ENCODE measurements around the gene GJA5. TPM values are rescaled to one million over a fixed set of nuclear protein-coding genes. Genes with fewer than 3 reads are reported as not detected.
"Not testable (repeated sequence)": the region's sequence is repeated elsewhere in the genome, so short reads cannot be mapped to it uniquely, and the experiment has no call there.

GJA5 gene
- total RNA-seq, 2 donors from 2014 or later, result not detected

DNA sequence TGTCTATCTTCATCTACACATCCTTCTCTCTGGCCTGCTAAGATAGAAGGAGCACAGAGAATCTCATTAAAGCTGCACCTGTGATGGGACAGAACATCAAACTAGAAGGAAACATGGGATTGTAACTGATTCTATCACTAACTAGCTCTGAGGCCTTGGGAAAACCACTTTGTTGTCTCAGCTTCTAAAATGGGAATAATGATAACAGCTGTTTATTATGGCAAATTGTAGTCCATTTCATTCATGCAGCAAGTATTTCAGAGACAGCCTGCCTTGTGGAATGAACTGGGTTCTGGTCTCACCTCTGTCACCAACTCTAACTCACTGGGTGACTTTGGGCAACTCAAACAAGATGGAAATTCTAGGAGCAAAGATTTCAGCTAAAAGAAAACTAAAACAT is 12.4 kb downstream of the GJA5 start:
- no peak for ATAC-seq

DNA sequence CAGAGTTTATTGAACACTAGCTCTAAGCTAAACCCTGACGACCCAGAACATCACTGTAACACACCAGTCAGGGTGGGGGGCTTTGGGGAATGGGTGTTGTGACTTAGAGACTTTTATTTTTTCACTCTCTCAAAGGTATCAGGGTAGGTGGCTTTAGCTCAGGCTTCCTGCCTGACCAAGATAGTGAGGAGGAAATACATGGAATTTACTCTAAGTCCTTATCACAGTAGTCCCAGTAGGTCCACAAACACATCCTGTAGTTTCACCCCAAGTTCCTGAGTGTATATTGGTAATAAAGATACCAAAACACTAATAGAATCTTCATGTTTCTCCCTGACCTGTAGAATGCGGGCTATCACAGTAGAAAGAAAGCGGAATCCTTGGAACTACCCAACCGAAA is 15.1 kb downstream of the GJA5 start:
- no peak for ATAC-seq
- no peaks in the 10 kb centered on the region for H3K36me3 Mint-ChIP-seq
- no peak overlapping the region for H3K27ac Mint-ChIP-seq
- H3K9me3 Mint-ChIP-seq, result no peaks in the 10 kb centered on the region
- DNase-seq (ENCODE audit: low spot score in 2 of 2), result no peak

More for the DNA sequence above, 12.4 kb downstream of the GJA5 start:
- H3K27ac Mint-ChIP-seq, result no peak overlapping the region
- no peaks in the 10 kb centered on the region for H3K9me3 Mint-ChIP-seq
- H3K36me3 Mint-ChIP-seq, result no peaks in the 10 kb centered on the region
- no peak for DNase-seq (ENCODE audit: low spot score in 2 of 2)

- H3K9me3 Mint-ChIP-seq, result no peaks in the 10 kb centered on the region
- DNase-seq (ENCODE audit: low spot score in 2 of 2) (no peak), ATAC-seq (no peak)
- H3K27ac Mint-ChIP-seq, result no peak overlapping the region
- H3K36me3 Mint-ChIP-seq, result no peaks in the 10 kb centered on the region
Measured at GRCh38 chr1:147741065-147741464, 19.3 kb downstream of the GJA5 start.

GRCh38 chr1:147740391-147740790 is 20.0 kb downstream of the GJA5 start:
- ATAC-seq (no peak), DNase-seq (ENCODE audit: low spot score in 2 of 2) (no peak)
- no peak overlapping the region for H3K27ac Mint-ChIP-seq
- no peaks in the 10 kb centered on the region for H3K9me3 Mint-ChIP-seq
- no peaks in the 10 kb centered on the region for H3K36me3 Mint-ChIP-seq

GRCh38 chr1:147738739-147739476 is 21.5 kb downstream of the GJA5 start:
- ATAC-seq (no peak), DNase-seq (ENCODE audit: low spot score in 2 of 2) (no peak)
- no peak overlapping the region for H3K27ac Mint-ChIP-seq
- no peaks in the 10 kb centered on the region for H3K9me3 Mint-ChIP-seq
- H3K36me3 Mint-ChIP-seq, result no peaks in the 10 kb centered on the region

DNA sequence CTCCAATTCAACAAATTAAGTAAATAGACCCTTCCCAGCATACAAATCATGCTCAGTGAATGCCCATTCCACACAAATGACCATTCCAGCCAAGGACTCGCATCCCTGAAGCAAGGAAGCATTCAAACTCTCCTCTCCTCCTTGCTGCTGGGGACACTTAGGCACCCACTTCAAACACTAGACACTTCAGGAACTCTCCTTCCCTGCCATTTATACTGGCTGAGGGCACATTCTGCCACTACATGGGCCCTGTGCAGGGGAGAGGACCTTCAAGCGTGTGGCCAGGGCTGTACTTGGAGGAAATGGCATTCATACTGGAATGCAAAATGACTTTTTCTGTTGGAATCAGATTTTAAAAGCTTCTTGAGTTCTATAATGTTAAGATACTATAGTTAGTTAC is 22.3 kb downstream of the GJA5 start:
- H3K36me3 Mint-ChIP-seq, result no peaks in the 10 kb centered on the region
- no peaks in the 10 kb centered on the region for H3K9me3 Mint-ChIP-seq
- ATAC-seq (no peak), DNase-seq (ENCODE audit: low spot score in 2 of 2) (no peak)
- H3K27ac Mint-ChIP-seq, result no peak overlapping the region

GRCh38 chr1:147736883-147737282 is 23.5 kb downstream of the GJA5 start:
- Mint-ChIP-seq H3K9me3 (no peaks in the 10 kb centered on the region), H3K36me3 (no peaks in the 10 kb centered on the region), H3K27ac (no peak overlapping the region)
- DNase-seq (ENCODE audit: low spot score in 2 of 2) (no peak), ATAC-seq (no peak)

GRCh38 chr1:147735423-147735822 is 25.0 kb downstream of the GJA5 start:
- Mint-ChIP-seq H3K9me3 (no peaks in the 10 kb centered on the region), H3K27ac (no peak overlapping the region), H3K36me3 (no peaks in the 10 kb centered on the region)
- DNase-seq (ENCODE audit: low spot score in 2 of 2) (no peak), ATAC-seq (no peak)

DNA sequence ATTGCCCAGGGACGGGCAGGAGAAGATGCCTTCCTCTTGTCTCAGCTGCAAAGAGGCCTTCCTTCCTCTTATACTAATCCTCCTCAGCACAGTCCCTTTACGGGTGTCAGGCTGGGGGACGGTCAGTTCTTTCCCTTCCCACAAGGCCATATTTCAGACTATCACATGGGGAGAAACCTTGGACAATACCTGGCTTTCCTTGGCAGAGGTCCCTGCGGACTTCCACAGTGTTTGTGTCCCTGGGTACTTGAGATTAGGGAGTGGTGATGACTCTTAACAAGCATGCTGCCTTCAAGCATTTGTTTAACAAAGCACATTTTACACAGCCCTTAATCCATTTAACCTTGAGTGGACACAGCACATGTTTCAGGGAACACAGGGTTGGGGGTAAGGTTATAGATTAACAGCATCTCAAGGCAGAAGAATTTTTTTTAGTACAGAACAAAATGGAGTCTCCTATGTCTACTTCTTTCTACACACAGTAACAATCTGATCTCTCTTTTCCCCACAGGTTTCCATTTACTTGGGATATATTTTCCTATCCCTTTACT is 26.0 kb downstream of the GJA5 start:
- not testable (repeated sequence) for H3K9me3 Mint-ChIP-seq; H3K36me3 Mint-ChIP-seq; H3K27ac Mint-ChIP-seq; ATAC-seq; DNase-seq (ENCODE audit: low spot score in 2 of 2)

DNA sequence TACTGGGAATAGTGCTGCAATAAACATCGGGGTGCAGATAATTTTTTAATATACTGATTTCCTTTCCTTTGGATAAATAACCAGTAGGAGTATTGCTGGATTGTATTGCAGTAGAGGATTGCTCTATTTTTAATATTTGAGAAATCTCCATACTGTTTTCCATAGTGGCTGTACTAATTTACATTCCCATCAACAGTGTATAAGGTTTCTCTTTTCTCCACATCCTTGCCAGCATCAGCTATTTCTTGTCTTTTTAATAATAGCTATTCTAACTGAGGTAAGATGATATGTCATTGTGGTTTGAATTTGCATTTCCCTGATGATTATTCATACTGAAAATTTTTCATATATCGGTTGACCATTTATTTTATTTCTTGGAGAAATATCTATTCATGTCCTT is 31.1 kb downstream of the GJA5 start:
- H3K9me3 Mint-ChIP-seq, result no peaks in the 10 kb centered on the region
- DNase-seq (ENCODE audit: low spot score in 2 of 2), result no peak
- H3K36me3 Mint-ChIP-seq, result no peaks in the 10 kb centered on the region
- ATAC-seq, result no peak
- H3K27ac Mint-ChIP-seq, result no peak overlapping the region

DNA sequence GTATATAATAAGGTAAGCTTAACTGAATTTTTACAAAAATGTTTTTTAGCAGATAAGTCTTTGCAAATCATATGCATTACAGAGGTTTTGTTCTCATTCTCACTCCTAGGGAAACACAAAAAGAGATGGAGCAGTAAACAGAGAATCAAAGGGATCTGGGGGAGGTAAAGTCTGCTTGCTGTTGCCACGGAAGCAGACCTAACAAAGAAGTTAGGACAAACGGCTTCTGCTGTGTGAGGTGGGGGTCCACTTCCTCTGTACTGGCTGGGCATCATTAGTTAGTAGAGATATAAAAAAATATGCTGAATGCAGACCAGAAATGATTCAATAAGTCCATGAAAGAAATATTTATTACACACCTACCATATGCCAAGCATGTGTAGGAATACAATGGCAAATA is 34.2 kb downstream of the GJA5 start:
- Mint-ChIP-seq H3K36me3 (no peaks in the 10 kb centered on the region), H3K9me3 (no peaks in the 10 kb centered on the region), H3K27ac (no peak overlapping the region)
- DNase-seq (ENCODE audit: low spot score in 2 of 2), result no peak
- no peak for ATAC-seq

- no peak for DNase-seq (ENCODE audit: low spot score in 2 of 2)
- Mint-ChIP-seq H3K27ac (no peak overlapping the region), H3K36me3 (no peaks in the 10 kb centered on the region), H3K9me3 (no peaks in the 10 kb centered on the region)
- no peak for ATAC-seq
Measured at GRCh38 chr1:147725685-147726084, 34.7 kb downstream of the GJA5 start.

GRCh38 chr1:147723691-147724323 is 36.6 kb downstream of the GJA5 start:
- Mint-ChIP-seq H3K36me3 (peaks cover 0 to 5% of the 10 kb centered on the region in 2 donors), H3K9me3 (peaks cover 0 to 3% of the 10 kb centered on the region in 2 donors), H3K27ac (no peak overlapping the region)
- ATAC-seq (no peak), DNase-seq (ENCODE audit: low spot score in 2 of 2) (no peak)

DNA sequence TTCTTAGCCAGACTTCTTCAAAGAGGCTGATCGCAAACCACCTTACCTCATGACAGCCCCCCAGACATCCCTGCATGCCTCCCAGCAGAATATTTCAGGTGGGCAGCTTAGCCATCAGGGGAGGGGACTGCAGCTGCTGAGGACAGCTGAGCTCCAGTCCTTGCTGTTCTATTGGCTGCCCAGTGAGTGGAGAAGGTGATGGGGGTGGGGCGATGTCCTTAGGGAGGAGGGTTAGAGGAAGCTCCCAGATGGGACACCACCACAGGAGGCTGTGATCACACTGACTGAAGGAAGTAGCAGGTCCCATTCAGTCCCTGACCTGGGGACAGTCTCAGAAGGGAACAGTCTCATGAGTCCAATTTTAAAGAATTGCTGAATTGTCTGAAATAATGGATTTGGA is 38.3 kb downstream of the GJA5 start:
- peaks cover 0 to 3% of the 10 kb centered on the region in 2 donors for H3K9me3 Mint-ChIP-seq

GRCh38 chr1:147721716-147722115 is 38.7 kb downstream of the GJA5 start:
- DNase-seq (ENCODE audit: low spot score in 2 of 2) (no peak), ATAC-seq (no peak)
- peaks cover 0 to 3% of the 10 kb centered on the region in 2 donors for H3K9me3 Mint-ChIP-seq
- H3K36me3 Mint-ChIP-seq, result peaks cover 0 to 6% of the 10 kb centered on the region in 2 donors
- no peak overlapping the region for H3K27ac Mint-ChIP-seq

More for the DNA sequence above, 38.3 kb downstream of the GJA5 start:
- Mint-ChIP-seq H3K36me3 (peaks cover 0 to 6% of the 10 kb centered on the region in 2 donors), H3K27ac (no peak overlapping the region)
- no peak for DNase-seq (ENCODE audit: low spot score in 2 of 2)
- ATAC-seq, result no peak

DNA sequence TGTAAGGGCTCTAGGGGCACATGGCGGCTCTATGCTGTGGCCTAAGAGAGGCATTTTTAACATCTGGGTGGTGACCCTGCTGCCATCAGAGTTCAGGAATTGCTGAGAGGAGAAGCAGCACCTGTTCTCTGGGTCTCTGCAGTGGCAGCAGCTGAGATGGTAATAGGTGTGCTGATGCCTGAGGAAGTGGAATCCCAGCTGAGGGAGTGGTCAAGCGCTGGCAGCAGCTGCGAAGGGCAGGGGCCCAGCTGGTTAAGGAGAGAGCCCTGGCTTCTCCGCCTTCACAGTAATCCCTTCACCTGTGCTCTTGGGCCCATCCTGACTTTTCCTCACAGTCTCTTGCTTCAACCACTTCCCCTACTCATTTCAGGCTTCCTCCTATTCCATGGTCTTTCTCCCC is 39.8 kb downstream of the GJA5 start:
- Mint-ChIP-seq H3K36me3 (peaks cover 0 to 6% of the 10 kb centered on the region in 2 donors), H3K9me3 (peaks cover 0 to 3% of the 10 kb centered on the region in 2 donors), H3K27ac (no peak overlapping the region)
- no peak for ATAC-seq
- no peak for DNase-seq (ENCODE audit: low spot score in 2 of 2)

GRCh38 chr1:147719711-147720225 is 40.6 kb downstream of the GJA5 start:
- DNase-seq (ENCODE audit: low spot score in 2 of 2) (no peak), ATAC-seq (no peak)
- Mint-ChIP-seq H3K9me3 (peaks cover 0 to 3% of the 10 kb centered on the region in 2 donors), H3K36me3 (peaks cover 0 to 6% of the 10 kb centered on the region in 2 donors), H3K27ac (no peak overlapping the region)

Measured in activated naive CD4-positive, alpha-beta T cell treated with anti-CD3 and anti-CD28 coated beads, Interleukin-2, amount 50 U/mL, for 72 hours (primary cell).